GM19025 (cell line): ENCODE results near the gene FAM120AOS.

Source experiments
- ATAC-seq: cut with Tn5 transposase; IDR thresholded peaks from one replicate; pipeline ENCODE4 v1.9.1; 2021; ENCODE audit warnings: mild to moderate bottlenecking, low read depth, moderate library complexity; ENCODE audit not compliant: unreplicated experiment

Gene FAM120AOS

DNA sequence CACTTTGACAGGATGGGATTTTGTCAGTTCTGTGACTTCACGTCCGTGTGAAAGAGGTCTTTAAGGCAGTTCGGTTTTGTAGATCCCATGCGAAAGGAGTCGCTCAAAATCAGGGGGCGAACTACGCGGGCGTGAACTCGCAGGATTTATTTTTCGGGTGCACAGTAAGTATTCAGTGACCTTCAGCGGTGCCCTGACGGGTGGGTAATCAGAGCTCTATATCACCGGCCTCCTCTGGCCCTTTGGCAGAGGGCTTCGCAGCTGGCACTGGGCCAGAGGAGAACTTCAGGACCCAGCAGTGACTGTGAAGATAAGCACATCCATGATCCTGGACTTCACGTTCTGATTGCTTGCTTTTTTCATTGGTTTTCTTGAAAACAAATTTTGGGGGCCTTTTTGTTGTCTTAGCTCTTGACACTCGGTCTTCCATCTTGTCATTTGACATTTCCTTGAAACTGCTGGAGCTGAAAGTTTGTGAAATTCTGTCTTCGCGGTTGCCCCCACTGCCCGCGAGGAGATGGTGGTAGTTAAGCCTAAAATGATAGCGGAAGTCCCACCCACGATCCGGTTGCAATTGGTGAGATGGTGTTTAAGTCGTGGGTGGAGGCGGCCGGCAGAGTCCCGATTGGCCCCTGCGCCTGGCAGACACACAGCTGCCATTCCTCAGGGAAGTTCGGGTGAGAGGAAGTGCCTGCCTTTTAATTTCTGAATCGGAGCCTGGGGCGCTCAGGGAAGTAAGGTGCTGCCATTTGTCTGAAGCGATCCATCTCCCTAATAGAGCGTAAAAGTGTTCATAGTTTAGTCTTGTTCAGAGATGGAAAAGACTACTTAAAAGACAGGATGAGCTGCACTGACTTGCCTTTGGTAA lies at the start of gene FAM120AOS:
TSS of gene FAM120AOS (minus strand) at position 535 of the 868 bp plus-strand sequence. CDS start 872 bp downstream, outside the sequence.
- peak; percentile 47 for ATAC-seq

- no peak for ATAC-seq
Measured at GRCh38 chr9:93501406-93501805, 48.0 kb upstream of the FAM120AOS start.

DNA sequence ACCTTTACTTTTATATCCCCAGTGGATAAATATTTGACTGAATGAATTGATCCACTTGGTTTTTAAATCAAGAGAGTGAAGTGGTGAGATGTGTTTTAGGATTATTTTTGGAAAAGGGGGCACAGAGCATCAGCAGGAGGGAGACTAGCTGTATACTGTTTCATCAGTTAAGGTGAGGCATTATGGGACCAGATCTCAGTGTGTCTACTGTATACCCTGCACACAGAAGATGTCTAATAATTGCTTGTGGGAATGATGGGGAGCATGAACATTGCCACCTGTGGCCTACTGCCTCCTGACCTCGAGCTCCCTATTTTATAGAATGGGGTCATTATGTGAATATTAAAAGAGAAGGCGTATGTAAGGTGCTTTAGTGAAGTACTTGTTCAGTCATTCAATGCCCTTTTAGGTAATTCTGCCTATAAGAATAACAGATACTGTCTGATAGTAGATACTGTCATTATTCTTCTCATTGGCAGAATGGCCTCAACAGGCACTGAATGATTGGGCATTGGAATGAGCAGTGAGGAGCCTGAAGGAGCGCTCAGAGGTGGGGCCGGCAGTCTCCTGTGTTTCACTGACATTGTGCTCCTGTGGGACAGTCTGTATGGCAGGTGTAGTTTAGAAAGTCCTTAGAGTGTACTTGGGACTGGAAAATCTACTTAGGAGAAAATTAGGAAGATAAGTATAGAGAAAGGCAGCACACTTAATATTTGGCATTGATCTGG lies 47.4 kb upstream of the FAM120AOS start:
- no peak for ATAC-seq

- no peak for ATAC-seq
Measured at GRCh38 chr9:93496285-93496684, 42.9 kb upstream of the FAM120AOS start.

- ATAC-seq = no peak
Measured at GRCh38 chr9:93493949-93494348, 40.6 kb upstream of the FAM120AOS start.

DNA sequence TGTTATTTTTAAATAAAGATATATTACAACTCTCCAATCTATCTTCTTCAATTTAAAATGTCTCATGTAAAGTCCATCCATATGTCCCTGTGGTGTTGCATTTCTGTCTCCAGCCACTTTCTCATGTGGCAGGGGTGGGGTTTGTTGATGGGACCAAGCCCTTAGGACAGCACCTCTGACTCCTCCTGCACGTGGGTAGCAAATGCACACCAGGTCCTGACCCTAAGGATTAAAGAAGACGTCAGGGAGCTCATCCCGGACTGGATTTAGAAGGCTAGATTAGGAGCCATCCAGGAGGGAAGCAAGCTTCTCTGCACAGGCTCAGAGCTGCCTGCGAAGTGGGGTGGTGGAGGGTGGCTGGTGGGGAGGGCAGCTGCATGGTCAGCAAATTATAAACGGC lies 38.9 kb upstream of the FAM120AOS start:
- no peak for ATAC-seq

- no peak for ATAC-seq
Measured at GRCh38 chr9:93491593-93492232, 38.3 kb upstream of the FAM120AOS start.

DNA sequence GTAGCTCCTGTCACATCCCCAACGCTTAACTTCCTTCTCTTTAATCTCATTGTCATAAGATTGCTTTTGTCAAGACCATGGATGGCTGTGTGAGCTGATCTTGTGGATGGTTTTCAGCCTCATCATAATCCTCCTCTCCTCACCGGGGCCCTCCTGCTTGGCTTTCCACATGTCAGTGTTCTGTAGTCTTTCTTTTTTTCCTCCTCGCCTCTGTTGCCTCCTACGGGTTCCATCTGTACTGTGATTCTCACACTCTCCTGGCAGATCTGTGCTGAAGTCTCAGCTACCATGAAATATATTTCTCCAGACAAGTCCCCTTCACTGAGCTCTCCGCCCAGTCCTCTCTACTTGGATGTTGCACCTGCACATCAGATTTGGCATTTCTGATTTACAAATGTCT lies 34.9 kb upstream of the FAM120AOS start:
- no peak for ATAC-seq

GRCh38 chr9:93486268-93486667 lies 32.9 kb upstream of the FAM120AOS start:
- ATAC-seq = no peak

GRCh38 chr9:93483497-93483896 lies 30.1 kb upstream of the FAM120AOS start:
- ATAC-seq = no peak

- no peak for ATAC-seq
Measured at GRCh38 chr9:93480728-93481324, 27.4 kb upstream of the FAM120AOS start.

DNA sequence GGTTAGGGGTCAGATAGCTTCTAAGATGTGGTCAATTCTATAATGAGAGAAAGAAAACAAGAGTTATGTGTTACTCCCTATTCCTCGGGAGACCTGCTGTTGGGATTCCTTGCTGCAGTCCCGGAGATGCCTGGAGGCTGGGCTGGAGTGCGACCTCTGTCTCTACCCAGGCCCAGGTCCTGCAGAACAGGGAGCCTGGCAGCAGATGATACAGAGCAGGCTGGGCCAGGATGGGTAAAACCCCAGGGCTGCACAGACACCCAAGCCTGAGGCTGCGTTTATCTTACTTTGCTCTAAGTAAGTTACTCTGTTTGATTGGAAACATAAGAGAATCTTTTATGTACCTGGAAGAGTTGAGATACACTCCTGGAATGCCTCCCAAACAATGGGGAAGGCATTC lies 26.9 kb upstream of the FAM120AOS start:
- no peak for ATAC-seq

DNA sequence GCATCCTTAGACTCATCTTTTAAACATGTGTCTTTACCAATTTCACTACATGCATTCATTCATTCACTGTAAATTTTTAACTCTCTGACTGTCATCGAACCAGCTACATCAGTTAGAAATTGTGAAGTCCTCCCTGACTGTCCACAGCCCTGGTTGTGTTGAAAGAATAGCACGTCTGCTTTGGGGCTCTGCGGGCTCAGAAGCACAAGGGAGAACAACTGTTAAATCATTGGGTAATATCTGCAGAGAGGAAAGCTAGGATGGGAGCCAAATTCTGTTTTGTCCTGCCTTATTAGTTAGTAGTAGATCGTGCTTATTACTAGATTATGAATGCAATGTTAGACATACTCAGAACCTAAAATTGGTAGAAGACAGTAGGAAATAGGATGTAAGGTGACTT lies 26.3 kb upstream of the FAM120AOS start:
- no peak for ATAC-seq

GRCh38 chr9:93477397-93477796 lies 24.0 kb upstream of the FAM120AOS start:
- no peak for ATAC-seq

DNA sequence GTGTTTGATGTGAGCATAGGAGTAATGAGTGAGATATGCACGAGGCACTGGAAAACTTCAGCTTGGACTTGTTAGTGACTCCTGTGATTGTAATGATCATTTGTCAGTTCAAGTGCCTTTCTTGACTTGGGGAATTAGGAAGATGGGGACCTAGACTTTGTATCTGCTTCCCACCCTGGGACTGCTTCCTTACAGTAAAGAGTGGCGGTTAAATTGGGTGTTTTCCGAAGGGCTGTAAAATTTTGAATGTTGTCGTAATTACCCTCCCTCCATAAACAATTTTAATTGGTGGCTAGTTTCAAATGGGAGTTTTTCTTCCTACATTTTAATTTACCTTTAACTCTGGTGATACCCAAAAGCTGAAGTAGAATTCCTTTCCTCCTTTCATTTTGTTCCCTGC lies 23.5 kb upstream of the FAM120AOS start:
- ATAC-seq = no peak

DNA sequence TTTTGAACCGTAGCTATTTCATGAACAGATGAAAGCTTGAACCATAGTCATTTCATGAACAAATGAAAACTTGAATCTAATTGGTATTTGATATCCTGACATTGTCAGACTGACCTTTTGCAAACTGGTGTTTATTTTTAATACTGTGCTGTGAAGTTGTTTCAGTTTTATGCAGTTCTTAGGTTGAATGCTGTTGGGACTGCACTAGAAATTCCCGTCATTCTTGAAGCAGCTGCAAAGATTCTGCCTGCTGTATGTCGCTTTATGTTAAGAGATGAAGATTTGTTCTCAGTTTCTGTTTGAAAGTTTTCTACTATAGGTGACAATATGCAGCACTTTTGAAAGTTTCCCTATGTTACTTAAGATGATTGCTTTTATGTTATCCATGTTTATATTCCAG lies 22.5 kb upstream of the FAM120AOS start:
- ATAC-seq = no peak

- no peak for ATAC-seq
Measured at GRCh38 chr9:93475108-93475507, 21.7 kb upstream of the FAM120AOS start.

DNA sequence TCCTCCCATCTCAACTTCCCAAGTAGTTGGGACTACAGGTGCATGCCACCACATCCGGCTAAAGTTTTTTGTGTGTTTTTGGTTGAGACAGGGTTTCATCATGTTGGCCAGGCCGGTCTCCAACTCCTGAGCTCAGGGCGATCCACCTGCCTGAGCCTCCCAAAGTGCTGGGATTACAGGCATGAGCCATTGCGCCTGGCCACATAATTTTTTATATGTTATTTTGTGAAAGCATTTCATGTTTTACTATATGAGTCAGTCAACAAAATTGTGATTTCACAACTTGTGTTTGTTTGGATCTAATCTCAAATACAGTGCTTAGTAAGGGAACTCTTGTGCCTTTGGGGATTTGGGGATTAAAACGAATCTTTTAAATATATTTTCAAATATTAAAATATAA lies 20.0 kb upstream of the FAM120AOS start:
- ATAC-seq = no peak

GRCh38 chr9:93471124-93471523 lies 17.7 kb upstream of the FAM120AOS start:
- no peak for ATAC-seq

DNA sequence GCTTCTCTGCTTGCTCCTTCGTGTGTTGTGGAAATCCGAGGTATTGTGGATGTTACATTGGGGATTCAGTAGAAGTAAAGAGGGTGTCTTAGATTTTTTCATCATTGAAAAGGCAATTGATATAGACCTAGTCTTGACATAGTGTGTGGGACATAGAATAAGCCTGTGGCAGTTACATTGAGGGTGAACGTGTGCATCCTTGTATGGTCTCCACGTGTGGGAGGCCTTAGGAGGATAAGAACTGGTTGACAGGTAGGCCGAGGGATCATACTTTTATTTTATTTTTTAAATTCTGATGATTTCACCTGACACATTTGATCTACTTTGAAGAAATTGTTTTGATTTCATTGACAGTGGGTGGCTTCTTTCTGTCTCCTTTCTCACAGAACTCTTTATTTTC lies 17.0 kb upstream of the FAM120AOS start:
- ATAC-seq = no peak
